IMR-90 (cell line): ENCODE data around the gene COL19A1. TPM values are rescaled to one million over a fixed set of nuclear protein-coding genes. Genes with fewer than 3 reads are reported as not detected.

ENCODE experiments used
- ATAC-seq: fragments of 200-7000 bp; cut with Tn5 transposase; 2 replicates; pipeline ENCODE4 v1.9.1; 2020; ENCODE audit warnings: low read depth, mild to moderate bottlenecking, moderate library complexity
- BruUV-seq: library from RNA; stranded (reverse); fragments of 400-500 nt; replicated peaks from 2 replicates; lab custom pipeline; 2021; lab: Mats Ljungman, UMichigan
- CTCF ChIA-PET: fragments of 300-600 bp; formaldehyde crosslinking; extraction: SDS; loops from one replicate; lab custom pipeline; 2021; ENCODE audit warnings: antibody characterized with exemption; lab: Yijun Ruan, JAX
- POLR2A ChIA-PET: fragments of 300-600 bp; sonication (Branson Sonifier 250); formaldehyde crosslinking; loops from one replicate; lab custom pipeline; 2022; ENCODE audit warnings: antibody characterized with exemption; ENCODE audit not compliant: unreplicated experiment; lab: Charles Lee
- DNase-seq: peaks from one replicate; pipeline ENCODE4 v3.0.0; 2013
- H2AFZ ChIP-seq: replicated peaks from 2 replicates; pipeline ENCODE3; 2013; ENCODE audit warnings: low read length, mild to moderate bottlenecking; ENCODE audit not compliant: poor library complexity
- H2AK5ac ChIP-seq: 2 replicates; pipeline ENCODE4 v1.6.1; 2013; ENCODE audit warnings: low read depth, low read length, inconsistent platforms
- H2AK9ac ChIP-seq: replicated peaks from 2 replicates; pipeline ENCODE3; 2013; ENCODE audit warnings: mild to moderate bottlenecking, low read depth, low read length, moderate library complexity; ENCODE audit not compliant: poor library complexity
- H2BK120ac ChIP-seq: 2 replicates; pipeline ENCODE4 v1.6.1; 2013; ENCODE audit warnings: low read depth, low read length, inconsistent platforms
- H2BK15ac ChIP-seq: 3 replicates; pipeline ENCODE4 v1.6.1; 2013; ENCODE audit warnings: low read depth, low read length, inconsistent platforms
- H2BK20ac ChIP-seq: 2 replicates; pipeline ENCODE4 v1.6.1; 2013; ENCODE audit warnings: low read depth, mild to moderate bottlenecking, inconsistent platforms, low read length, moderate library complexity
- H2BK5ac ChIP-seq: 2 replicates; pipeline ENCODE4 v1.6.1; 2013; ENCODE audit warnings: mild to moderate bottlenecking, low read depth, low read length, inconsistent platforms; ENCODE audit not compliant: poor library complexity, severe bottlenecking
- H3K14ac ChIP-seq: replicated peaks from 2 replicates; pipeline ENCODE4 v1.6.1; 2013; ENCODE audit warnings: low read depth, low read length, inconsistent platforms
- H3K18ac ChIP-seq: 2 replicates; pipeline ENCODE4 v1.6.1; 2013; ENCODE audit warnings: low read depth, low read length, control low read depth
- H3K23ac ChIP-seq: 2 replicates; pipeline ENCODE4 v1.6.1; 2013; ENCODE audit warnings: low read depth, low read length, inconsistent platforms
- H3K27ac ChIP-seq: 2 replicates; pipeline ENCODE4 v1.5.1; 2013; ENCODE audit warnings: mild to moderate bottlenecking, control low read depth, low read length; ENCODE audit not compliant: insufficient read depth
- H3K27me3 ChIP-seq: 2 replicates; pipeline ENCODE4 v1.6.1; 2013; ENCODE audit warnings: low read length; ENCODE audit not compliant: control insufficient read depth, insufficient read depth
- H3K36me3 ChIP-seq: 2 replicates; pipeline ENCODE4 v1.6.1; 2013; ENCODE audit warnings: low read length, mixed read lengths; ENCODE audit not compliant: control insufficient read depth, insufficient read depth
- H3K4ac ChIP-seq: 2 replicates; pipeline ENCODE4 v1.6.1; 2013; ENCODE audit warnings: low read depth, low read length, inconsistent platforms
- H3K4me1 ChIP-seq: 2 replicates; pipeline ENCODE4 v1.6.1; 2013; ENCODE audit warnings: low read length, mixed read lengths; ENCODE audit not compliant: control insufficient read depth, insufficient read depth
- H3K4me2 ChIP-seq: 2 replicates; pipeline ENCODE4 v1.6.1; 2013; ENCODE audit warnings: low read depth, mild to moderate bottlenecking, control low read depth, low read length, moderate library complexity
- H3K4me3 ChIP-seq: 2 replicates; pipeline ENCODE4 v1.5.1; 2013; ENCODE audit warnings: low read depth, mild to moderate bottlenecking, control low read depth, low read length, moderate library complexity; ENCODE audit not compliant: insufficient read depth
- H3K56ac ChIP-seq: 2 replicates; pipeline ENCODE4 v1.6.1; 2013; ENCODE audit warnings: low read length, inconsistent platforms; ENCODE audit not compliant: insufficient read depth; ENCODE audit errors: extremely low read depth
- H3K79me1 ChIP-seq, 2 experiments: 2 replicates each; pipeline ENCODE4 v1.6.1; 2013; ENCODE audit warnings: low read length in 2 of 2, inconsistent platforms in 1 of 2, low read depth in 1 of 2
- H3K9ac ChIP-seq: 2 replicates; pipeline ENCODE4 v1.6.1; 2013; ENCODE audit warnings: low read depth, low read length, control low read depth
- H3K9me1 ChIP-seq: 2 replicates; pipeline ENCODE4 v1.6.1; 2013; ENCODE audit warnings: low read length, inconsistent platforms; ENCODE audit not compliant: insufficient read depth
- H3K9me3 ChIP-seq: 2 replicates; pipeline ENCODE4 v1.6.1; 2013; ENCODE audit warnings: low read length; ENCODE audit not compliant: control insufficient read depth, insufficient read depth
- H4K20me1 ChIP-seq: 2 replicates; pipeline ENCODE4 v1.6.1; 2013; ENCODE audit warnings: low read length, inconsistent platforms; ENCODE audit not compliant: insufficient read depth
- H4K5ac ChIP-seq: 2 replicates; pipeline ENCODE4 v1.6.1; 2013; ENCODE audit warnings: mild to moderate bottlenecking, low read depth, low read length, control low read depth
- H4K8ac ChIP-seq, 2 experiments: 2 replicates each; pipeline ENCODE4 v1.6.1; 2013; ENCODE audit warnings: low read depth in 2 of 2, low read length in 2 of 2, control low read depth in 1 of 2, inconsistent platforms in 1 of 2
- H4K91ac ChIP-seq: 2 replicates; pipeline ENCODE4 v1.6.1; 2013; ENCODE audit warnings: low read depth, low read length, inconsistent platforms; ENCODE audit not compliant: insufficient read depth
- BHLHE40 ChIP-seq: fragments of 150-350 bp; IDR thresholded peaks from 2 replicates; pipeline ENCODE4 v1.6.1; 2016; ENCODE audit warnings: mild to moderate bottlenecking, low read depth, low read length
- CEBPB ChIP-seq: IDR thresholded peaks from 2 replicates; pipeline ENCODE4 v1.6.1; 2012; ENCODE audit warnings: low read depth, low read length, improper control_type of control experiment
- CHD1 ChIP-seq: IDR thresholded peaks from 2 replicates; pipeline ENCODE4 v1.6.1; 2012; ENCODE audit warnings: low read depth, low read length, improper control_type of control experiment
- CTCF ChIP-seq: conservative IDR thresholded peaks from 2 replicates; pipeline ENCODE4 v1.5.1; 2012; ENCODE audit warnings: mild to moderate bottlenecking, low read depth, low read length, improper control_type of control experiment
- ELK1 ChIP-seq: fragments of 150-350 bp; IDR thresholded peaks from 2 replicates; pipeline ENCODE4 v1.6.1; 2016; ENCODE audit warnings: low read depth, mild to moderate bottlenecking, low read length, moderate library complexity, borderline replicate concordance
- FOS ChIP-seq: fragments of 150-350 bp; IDR thresholded peaks from 2 replicates; pipeline ENCODE4 v1.6.1; 2016; ENCODE audit warnings: low read depth, low read length
- MAFK ChIP-seq: IDR thresholded peaks from 2 replicates; pipeline ENCODE4 v1.6.1; 2012; ENCODE audit warnings: low read depth, low read length, improper control_type of control experiment
- MAZ ChIP-seq: IDR thresholded peaks from 2 replicates; pipeline ENCODE4 v1.6.1; 2012; ENCODE audit warnings: low read depth, mild to moderate bottlenecking, low read length, improper control_type of control experiment, moderate library complexity, borderline replicate concordance
- MXI1 ChIP-seq: IDR thresholded peaks from 2 replicates; pipeline ENCODE4 v1.6.1; 2012; ENCODE audit warnings: low read depth, mild to moderate bottlenecking, low read length, moderate library complexity, borderline replicate concordance
- NFE2L2 ChIP-seq: fragments of 150-350 bp; IDR thresholded peaks from 2 replicates; pipeline ENCODE4 v1.6.1; 2016; ENCODE audit warnings: low read depth, mild to moderate bottlenecking, low read length
- POLR2A ChIP-seq: IDR thresholded peaks from 2 replicates; pipeline ENCODE4 v1.6.1; 2012; ENCODE audit warnings: mild to moderate bottlenecking, low read depth, low read length
- RAD21 ChIP-seq: IDR thresholded peaks from 2 replicates; pipeline ENCODE4 v1.6.1; 2012; ENCODE audit warnings: low read length, improper control_type of control experiment
- RCOR1 ChIP-seq: IDR thresholded peaks from 2 replicates; pipeline ENCODE4 v1.6.1; 2012; ENCODE audit warnings: mild to moderate bottlenecking, low read length, improper control_type of control experiment; ENCODE audit not compliant: insufficient replicate concordance
- RFX5 ChIP-seq: IDR thresholded peaks from 2 replicates; pipeline ENCODE4 v1.8.0; 2012; ENCODE audit warnings: low read depth, mild to moderate bottlenecking, low read length, moderate library complexity
- USF2 ChIP-seq: fragments of 150-350 bp; IDR thresholded peaks from 2 replicates; pipeline ENCODE4 v1.6.1; 2017; ENCODE audit warnings: mild to moderate bottlenecking, antibody characterized with exemption, low read length, low read depth
- WGBS, 2 experiments: methylation state at CpG; one replicate each; pipeline versions ENCODE4 v1.1.5 to v1.1.7; 2013; ENCODE audit warnings: missing lambda C conversion rate in 2 of 2; ENCODE audit not compliant: insufficient read length in 1 of 2; ENCODE audit errors: extremely low coverage in 2 of 2; 5-methylcytosine and 5-hydroxymethylcytosine counted together
- dilution Hi-C: fragments of 300-500 bp; cut with HindIII; formaldehyde crosslinking; loops from one replicate; pipeline ENCODE4 v1.14.3; 2018; ENCODE audit warnings: low sequenced_read_pairs; ENCODE audit not compliant: unreplicated experiment
- in situ Hi-C: fragments of 300-500 bp; cut with MboI; formaldehyde crosslinking; loops from 3 replicates; pipeline ENCODE4 v1.14.3; 2019; ENCODE audit warnings: low sequenced_read_pairs, inconsistent platforms, mixed read lengths
- intact Hi-C: fragments of 100-400 bp; cut with micrococcal nuclease; formaldehyde crosslinking; loops from 2 replicates; pipeline ENCODE4 v1.10.0; 2022
- polyA plus RNA-seq, 3 experiments: library from polyadenylated mRNA; depleted of rRNA; stranded (reverse); fragments of >200 nt; gene quantifications; 2 replicates each; pipeline ENCODE4 v1.2.3, GENCODE V29; 2012; ENCODE audit warnings: low replicate concordance in 1 of 3
- total RNA-seq: library from RNA; depleted of rRNA; stranded (reverse); fragments of >200 nt; gene quantifications from 2 replicates; pipeline ENCODE4 v1.2.3, GENCODE V29; 2012

Gene COL19A1
- total and polyA plus RNA-seq, 2 of the 4 experiments (the other 2 are of a cell fraction) = under 0.01 TPM; not detected in 1

- intact Hi-C loops = no loop called here
- Histone ChIP-seq H3K27me3 (no peaks in the 10 kb centered on the region), H3K9ac (no peak overlapping the region), H3K36me3 (no peaks in the 10 kb centered on the region), H2BK5ac (no peak overlapping the region), H4K5ac (no peak overlapping the region), H4K8ac (no peak overlapping the region), H3K14ac (no peak overlapping the region), H3K4me2 (no peak overlapping the region), H3K9me3 (no peaks in the 10 kb centered on the region), H3K4me1 (no peaks in the 10 kb centered on the region), H3K9me1 (no peaks in the 10 kb centered on the region), H2BK20ac (no peak overlapping the region), H4K20me1 (no peaks in the 10 kb centered on the region), H2BK120ac (no peak overlapping the region), H2AK5ac (no peak overlapping the region), H3K4ac (no peak overlapping the region), H3K23ac (no peak overlapping the region), H2AK9ac (no peak overlapping the region), H4K91ac (no peak overlapping the region), H3K79me1 (no peaks in the 10 kb centered on the region), H3K4me3 (no peak overlapping the region), H3K56ac (no peak overlapping the region), H2AFZ (no peak overlapping the region), H3K27ac (no peak overlapping the region), H2BK15ac (no peak overlapping the region), H3K18ac (no peak overlapping the region)
- TF ChIP-seq CTCF (no peak), CHD1 (no peak), ELK1 (no peak), MAFK (no peak), POLR2A (no peak), RAD21 (no peak), NFE2L2 (no peak), BHLHE40 (no peak), USF2 (no peak), CEBPB (no peak), FOS (no peak), MAZ (no peak), RCOR1 (no peak), RFX5 (no peak), MXI1 (no peak)
- no TSS peak for BruUV-seq
- dilution Hi-C loops = no loop called here
- ChIA-PET POLR2A (no interaction called here), CTCF (no interaction called here)
- in situ Hi-C loops = no loop called here
- DNase-seq (no peak), ATAC-seq (no peak)
- WGBS, 2 experiments = no CpG with 5 or more reads among the region's 2 CpGs
Observed at GRCh38 chr6:70145178-70145577, 278.8 kb downstream of the COL19A1 start.
